Measurements from ENCODE around the gene SLC44A4. TPM values are rescaled to one million over a fixed set of nuclear protein-coding genes. Genes with fewer than 3 reads are reported as not detected.
A peak's percentile ranks its signal among the peaks of the same experiment; 100 is the strongest.

SLC44A4 gene
- total and polyA plus RNA-seq, 9 of the 15 experiments (the other 6 are each of a cell fraction or from before 2014, with no cell fraction given): 7.9 to 18.6 (median 11.2) TPM

- TF ChIP-seq, protein P1, sequence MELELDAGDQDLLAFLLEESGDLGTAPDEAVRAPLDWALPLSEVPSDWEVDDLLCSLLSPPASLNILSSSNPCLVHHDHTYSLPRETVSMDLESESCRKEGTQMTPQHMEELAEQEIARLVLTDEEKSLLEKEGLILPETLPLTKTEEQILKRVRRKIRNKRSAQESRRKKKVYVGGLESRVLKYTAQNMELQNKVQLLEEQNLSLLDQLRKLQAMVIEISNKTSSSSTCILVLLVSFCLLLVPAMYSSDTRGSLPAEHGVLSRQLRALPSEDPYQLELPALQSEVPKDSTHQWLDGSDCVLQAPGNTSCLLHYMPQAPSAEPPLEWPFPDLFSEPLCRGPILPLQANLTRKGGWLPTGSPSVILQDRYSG (tag; conservative IDR thresholded peaks at IDR 0.05; ENCODE audit: low read depth): peak; percentile 96
- TF ChIP-seq ZNF668 (CRISPR knock-in tag; IDR thresholded peaks at IDR 0.05) (no peak; the same call in none of the 2 replicates), ZNF511 (CRISPR knock-in tag; IDR thresholded peaks at IDR 0.05) (peak; percentile 97), L3MBTL2 (IDR thresholded peaks at IDR 0.05) (peak; percentile 99), TRIM24 (IDR thresholded peaks at IDR 0.05) (peak; percentile 83 to 91), ZNF507 (tag; conservative IDR thresholded peaks at IDR 0.05) (no peak), MTA1 (IDR thresholded peaks at IDR 0.05; ENCODE audit: borderline replicate concordance) (peak; percentile 66; the same call in 1 of the 2 replicates), OTX1 (CRISPR knock-in tag; IDR thresholded peaks at IDR 0.05) (peak; percentile 98), SMC3 (conservative IDR thresholded peaks at IDR 0.05; ENCODE audit: insufficient read depth, low read depth, low read length) (no peak), GABPB1 (CRISPR knock-in tag; IDR thresholded peaks at IDR 0.05) (peak; percentile 86), BRD9 (IDR thresholded peaks at IDR 0.05; ENCODE audit: low read depth, partially characterized antibody) (peak; percentile 97), JUNB (CRISPR knock-in tag; conservative IDR thresholded peaks at IDR 0.05) (no peak; the same call in 1 of the 2 replicates), FOSL1 (tag; conservative IDR thresholded peaks at IDR 0.05) (peak; percentile 74), MCM5 (IDR thresholded peaks at IDR 0.05; ENCODE audit: low read depth) (no peak), FOXK1 (CRISPR knock-in tag; IDR thresholded peaks at IDR 0.05; ENCODE audit: borderline replicate concordance) (peak; percentile 98), RHOXF2B (CRISPR knock-in tag; conservative IDR thresholded peaks at IDR 0.05) (peak; percentile 81; the same call in 1 of the 2 replicates), ZKSCAN3 (CRISPR knock-in tag; IDR thresholded peaks at IDR 0.05) (no peak), SETDB1 (IDR thresholded peaks at IDR 0.05; ENCODE audit: low read length) (no peak), RUNX1 (IDR thresholded peaks at IDR 0.05; ENCODE audit: low read depth) (no peak), ZFPM2 (CRISPR knock-in tag; IDR thresholded peaks at IDR 0.05) (no peak; the same call in 1 of the 2 replicates), TSC22D4 (tag; IDR thresholded peaks at IDR 0.05) (no peak), STAT5B (CRISPR knock-in tag; IDR thresholded peaks at IDR 0.05) (no peak), ZNF589 (CRISPR knock-in tag; IDR thresholded peaks at IDR 0.05; ENCODE audit: low read depth) (peak; percentile 99), CHD1 (IDR thresholded peaks at IDR 0.05; ENCODE audit: low read length) (peak; percentile 99), ZNF41 (CRISPR knock-in tag; conservative IDR thresholded peaks at IDR 0.05) (peak; percentile 79), CXXC5 (CRISPR knock-in tag; IDR thresholded peaks at IDR 0.05) (peak; percentile 99)
- TF ChIP-seq, protein P2, sequence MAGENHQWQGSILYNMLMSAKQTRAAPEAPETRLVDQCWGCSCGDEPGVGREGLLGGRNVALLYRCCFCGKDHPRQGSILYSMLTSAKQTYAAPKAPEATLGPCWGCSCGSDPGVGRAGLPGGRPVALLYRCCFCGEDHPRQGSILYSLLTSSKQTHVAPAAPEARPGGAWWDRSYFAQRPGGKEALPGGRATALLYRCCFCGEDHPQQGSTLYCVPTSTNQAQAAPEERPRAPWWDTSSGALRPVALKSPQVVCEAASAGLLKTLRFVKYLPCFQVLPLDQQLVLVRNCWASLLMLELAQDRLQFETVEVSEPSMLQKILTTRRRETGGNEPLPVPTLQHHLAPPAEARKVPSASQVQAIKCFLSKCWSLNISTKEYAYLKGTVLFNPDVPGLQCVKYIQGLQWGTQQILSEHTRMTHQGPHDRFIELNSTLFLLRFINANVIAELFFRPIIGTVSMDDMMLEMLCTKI (IDR thresholded peaks at IDR 0.05; ENCODE audit: partially characterized antibody): no peak
- TF ChIP-seq, protein P3, sequence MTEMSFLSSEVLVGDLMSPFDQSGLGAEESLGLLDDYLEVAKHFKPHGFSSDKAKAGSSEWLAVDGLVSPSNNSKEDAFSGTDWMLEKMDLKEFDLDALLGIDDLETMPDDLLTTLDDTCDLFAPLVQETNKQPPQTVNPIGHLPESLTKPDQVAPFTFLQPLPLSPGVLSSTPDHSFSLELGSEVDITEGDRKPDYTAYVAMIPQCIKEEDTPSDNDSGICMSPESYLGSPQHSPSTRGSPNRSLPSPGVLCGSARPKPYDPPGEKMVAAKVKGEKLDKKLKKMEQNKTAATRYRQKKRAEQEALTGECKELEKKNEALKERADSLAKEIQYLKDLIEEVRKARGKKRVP (CRISPR knock-in tag; IDR thresholded peaks at IDR 0.05): peak; percentile 60; the same call in 1 of the 2 replicates
These were observed 44.2 kb downstream of the SLC44A4 start (continued) for GRCh38 chr6:31834367-31835250.
